Amygdala (tissue), 56 donors: ENCODE results near the gene RALGAPB.
"Not testable (repeated sequence)": the region's sequence is repeated elsewhere in the genome, so short reads cannot be mapped to it uniquely, and the experiment has no call there.

ENCODE experiments used
- DNase-seq, 56 donors: peaks; one replicate each; lab custom pipeline; 2025; lab: John Stamatoyannopoulos, UW

Gene RALGAPB

DNA sequence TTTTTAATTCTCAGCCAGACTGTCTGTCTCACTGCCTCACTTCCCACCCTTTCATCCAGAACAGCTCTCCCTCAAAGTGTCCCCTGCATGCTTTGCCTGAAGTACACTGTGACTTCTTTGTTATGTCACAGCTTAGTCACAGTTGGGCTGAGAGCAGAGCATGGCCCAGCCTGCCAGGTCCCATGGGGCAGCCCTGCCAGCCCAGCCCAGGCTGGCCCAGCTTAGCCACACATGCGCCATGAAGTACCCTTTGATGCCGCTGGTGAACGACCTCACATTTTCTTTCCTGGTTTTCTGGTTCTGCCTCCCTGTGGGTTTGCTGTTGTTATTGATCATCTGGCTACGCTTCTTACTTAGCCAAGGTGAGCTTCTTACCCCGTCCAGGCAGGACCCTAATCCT, 108.4 kb downstream of the RALGAPB start, which contains the start of gene ADIG:
Gene ADIG, plus strand, starts transcription at position 185 of the 400 bp plus-strand sequence. Its CDS starts 54 bp downstream, at position 239.
- DNase-seq, result peak in 48 of 56 donors; percentile 5 to 80 (median 54)

GRCh38 chr20:38581830-38582358, 109.3 kb downstream of the RALGAPB start:
- DNase-seq, result no peak

DNA sequence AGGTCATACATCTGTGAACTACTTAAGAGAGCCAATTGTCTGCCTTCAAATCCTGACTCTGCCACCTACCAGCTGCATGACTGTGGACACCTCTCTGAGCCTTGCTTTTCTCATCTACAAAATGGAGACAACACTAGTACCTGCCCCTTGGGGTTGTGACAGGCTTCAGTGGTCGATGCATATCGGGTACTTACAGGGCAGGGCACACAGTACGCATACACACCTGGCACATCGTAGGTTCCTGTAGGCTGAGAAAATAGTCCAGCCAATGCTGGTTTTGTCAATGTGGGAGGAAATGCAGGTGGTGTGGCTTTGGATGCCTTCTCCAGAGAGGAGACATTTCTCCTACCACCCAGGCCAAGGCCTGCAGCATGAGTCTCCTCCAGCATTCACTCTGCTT, 110.7 kb downstream of the RALGAPB start:
- DNase-seq, result no peak

- no peak for DNase-seq
Observed at GRCh38 chr20:38584099-38584763, 111.6 kb downstream of the RALGAPB start.

- DNase-seq, result no peak
Observed at GRCh38 chr20:38585404-38586180, 112.9 kb downstream of the RALGAPB start.

GRCh38 chr20:38586181-38586525, 113.5 kb downstream of the RALGAPB start:
- no peak for DNase-seq

GRCh38 chr20:38588303-38588702, 115.7 kb downstream of the RALGAPB start:
- no peak for DNase-seq

DNA sequence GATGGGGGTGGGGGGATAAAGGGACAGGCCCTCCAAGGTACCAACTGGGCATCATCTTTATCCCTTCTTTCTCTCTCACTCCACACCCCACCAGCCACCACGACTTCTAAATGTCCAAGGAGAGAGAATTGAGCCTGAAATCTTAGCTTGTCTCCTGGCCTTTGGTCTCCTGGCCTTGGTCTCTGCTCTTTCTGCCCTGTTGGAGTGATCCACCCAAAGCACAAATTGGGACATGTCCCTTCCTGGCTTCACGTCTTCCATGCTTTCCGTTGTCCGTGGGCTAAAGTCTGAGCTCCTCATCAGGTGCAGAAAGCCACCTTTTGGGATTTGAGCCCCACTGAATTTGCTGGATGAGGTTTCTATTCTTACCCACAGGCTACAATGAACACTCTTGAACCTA, 116.7 kb downstream of the RALGAPB start:
- no peak for DNase-seq

DNA sequence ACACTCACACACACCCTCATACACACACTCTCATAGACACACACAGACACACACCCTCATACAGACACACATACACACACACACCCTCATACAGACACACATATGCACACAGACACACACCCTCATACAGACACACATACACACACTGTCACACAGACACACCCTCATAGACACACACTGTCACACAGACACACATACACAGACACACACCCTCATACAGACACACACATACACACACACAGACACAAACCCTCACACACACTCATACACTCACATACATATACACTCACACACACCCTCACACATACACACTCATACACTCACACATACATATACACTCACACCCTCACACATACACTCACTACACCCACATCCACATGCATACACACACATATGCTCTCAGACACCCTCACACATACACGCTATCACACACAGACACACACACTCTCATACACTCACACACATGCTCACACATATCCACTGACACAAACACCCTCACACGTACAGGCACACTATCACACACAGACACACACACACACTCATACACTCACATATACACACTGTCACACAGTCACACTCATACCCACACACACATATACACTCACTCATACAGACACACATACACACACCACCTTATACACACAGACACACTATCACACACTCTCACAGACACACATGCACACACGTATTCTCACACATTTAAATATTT, 117.5 kb downstream of the RALGAPB start:
- no peak for DNase-seq

GRCh38 chr20:38590676-38591473, 118.2 kb downstream of the RALGAPB start:
- no peak for DNase-seq

DNA sequence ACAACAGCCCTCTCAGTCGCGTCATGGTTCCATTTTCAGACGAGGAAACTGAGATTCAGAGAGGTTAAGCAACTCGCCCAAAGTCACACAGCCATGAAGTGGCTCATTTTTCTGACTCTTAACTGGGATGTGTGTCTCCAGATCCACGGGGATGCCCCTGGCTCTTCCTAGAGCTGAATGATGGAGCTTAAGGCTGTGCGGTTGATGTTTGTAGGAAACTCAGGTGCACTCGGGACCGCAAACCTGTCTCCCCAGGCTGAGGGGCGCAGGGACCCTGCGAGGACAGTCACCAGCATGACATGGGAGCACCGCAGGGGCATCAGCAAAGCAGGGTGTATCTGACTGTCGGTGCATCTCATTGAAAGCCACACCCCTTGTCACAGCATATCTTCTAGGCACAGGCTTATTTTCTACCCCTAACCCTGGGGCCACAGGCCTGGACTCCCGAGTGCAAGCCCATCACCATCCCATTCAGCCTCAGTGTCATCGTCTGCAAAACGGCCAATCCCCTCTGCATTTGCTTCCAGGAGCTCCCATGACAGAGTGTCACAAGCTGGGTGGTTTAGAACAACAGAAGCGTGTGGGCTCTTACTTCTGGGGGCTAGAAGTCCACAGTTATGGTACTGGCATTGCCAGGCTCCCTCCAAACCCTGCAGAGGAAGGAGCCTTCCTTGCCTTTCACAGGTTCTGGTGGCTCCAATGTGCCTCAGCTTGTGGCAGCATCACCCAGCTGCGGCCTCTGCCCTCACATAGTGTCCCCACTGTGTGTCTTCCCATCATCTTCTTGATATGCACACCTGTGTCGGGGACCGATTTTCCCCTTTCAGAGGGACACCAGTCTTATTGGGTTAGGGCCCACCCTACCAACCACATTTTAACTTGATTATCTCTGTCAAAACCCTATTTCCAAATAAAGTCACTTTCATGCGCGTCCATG, 119.1 kb downstream of the RALGAPB start:
- no peak for DNase-seq

DNA sequence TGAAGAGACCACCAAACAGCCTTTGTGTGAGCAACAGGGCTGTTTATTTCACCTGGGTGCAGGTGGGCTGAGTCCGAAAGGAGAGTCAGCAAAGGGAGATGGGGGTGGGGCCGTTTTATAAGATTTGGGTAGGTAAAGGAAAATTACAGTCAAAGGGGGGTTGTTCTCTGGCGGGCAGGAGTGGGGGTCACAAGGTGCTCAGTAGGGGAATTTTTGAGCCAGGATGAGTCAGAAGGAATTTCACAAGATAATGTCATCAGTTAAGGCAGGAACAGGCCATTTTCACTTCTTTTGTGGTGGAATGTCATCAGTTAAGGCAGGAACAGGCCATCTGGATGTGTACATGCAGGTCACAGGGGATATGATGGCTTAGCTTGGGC, 119.8 kb downstream of the RALGAPB start:
- DNase-seq, result not testable (repeated sequence)

DNA sequence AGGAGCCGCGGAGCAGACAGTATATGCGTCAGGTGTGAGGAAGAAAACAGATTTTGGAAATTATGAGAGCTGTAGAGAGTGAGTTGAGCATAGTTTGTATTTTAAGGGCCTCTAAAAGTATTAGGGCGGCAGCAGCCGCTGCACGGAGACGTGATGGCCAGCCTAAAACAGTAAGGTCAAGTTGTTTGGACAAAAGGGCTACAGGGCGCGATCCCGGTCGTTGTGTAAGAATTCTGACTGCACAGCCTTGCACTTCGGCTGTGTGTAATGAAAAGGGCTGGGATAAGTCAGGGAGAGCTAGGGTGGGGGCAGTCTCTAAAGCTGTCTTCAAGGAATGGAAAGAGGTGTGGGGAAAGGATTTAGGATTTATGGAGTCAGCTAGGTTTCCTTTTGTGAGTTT, 121.6 kb downstream of the RALGAPB start:
- not testable (repeated sequence) for DNase-seq

DNA sequence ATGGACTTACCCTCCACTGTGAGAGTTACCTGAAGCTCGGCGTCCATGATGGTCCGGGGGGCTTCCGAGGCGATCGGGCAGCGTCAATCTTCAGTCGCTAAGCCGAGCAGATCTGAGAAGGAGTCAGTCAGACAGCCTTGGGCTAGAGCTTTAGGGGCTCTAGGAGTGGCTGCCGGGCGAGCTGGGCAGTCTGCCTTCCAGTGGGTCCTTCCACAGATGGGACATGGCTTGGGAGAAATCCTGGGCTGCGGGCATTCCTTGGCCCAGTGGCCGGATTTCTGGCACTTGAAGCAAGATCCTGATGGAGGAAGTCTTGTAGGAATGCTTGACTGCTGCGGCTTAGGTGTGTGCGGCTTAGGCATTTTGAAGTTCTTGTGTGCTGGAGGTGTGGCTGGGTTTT, 123.2 kb downstream of the RALGAPB start:
- DNase-seq, result not testable (repeated sequence)

- DNase-seq, result peak in 2 of 56 donors; percentile 10 to 17
Observed at GRCh38 chr20:38599410-38599882, 126.8 kb downstream of the RALGAPB start.

DNA sequence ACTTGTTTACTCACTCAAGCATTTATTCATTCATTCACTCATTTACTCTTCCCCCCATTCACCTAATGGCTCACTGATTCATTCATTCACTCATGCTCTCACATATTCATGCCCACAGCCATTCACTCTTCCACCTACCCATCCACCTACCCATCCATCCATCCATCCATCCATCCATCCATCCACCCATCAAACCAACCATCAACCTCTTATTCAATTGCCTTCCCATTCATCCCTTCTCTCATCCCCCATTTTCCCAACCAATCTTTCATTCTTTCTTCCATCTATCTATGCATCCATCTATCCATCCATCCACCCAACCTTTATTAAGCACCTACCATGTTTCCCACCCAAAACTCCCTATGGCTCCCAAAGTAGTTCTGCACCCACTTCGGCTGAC, 127.4 kb downstream of the RALGAPB start:
- DNase-seq, result no peak

- no peak for DNase-seq
Observed at GRCh38 chr20:38601216-38602184, 128.9 kb downstream of the RALGAPB start, which contains the start of gene ARHGAP40. Gene ARHGAP40, plus strand, starts transcription at chr20:38601809.

DNA sequence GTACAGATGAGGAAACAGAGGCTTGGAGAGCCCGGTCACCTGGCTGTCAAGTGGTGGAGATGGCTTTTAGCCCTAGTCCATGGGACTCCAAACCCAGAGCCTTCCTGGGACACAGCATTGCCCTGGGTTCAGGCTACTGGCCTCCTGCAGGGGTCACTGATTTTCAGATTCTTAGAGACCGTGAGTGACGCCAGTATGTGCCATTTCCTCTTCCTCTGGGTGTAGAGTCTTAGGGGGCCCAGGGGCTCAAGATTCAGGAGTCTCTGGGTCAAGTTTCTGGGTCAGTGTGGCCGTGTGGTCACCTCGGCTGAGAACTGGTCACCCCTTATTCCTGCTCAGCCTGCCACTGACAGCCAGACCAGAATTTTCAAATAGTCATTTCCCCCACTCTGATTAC, 129.5 kb downstream of the RALGAPB start:
- DNase-seq, result no peak
